ENCODE results near the gene HSF4.

DNA sequence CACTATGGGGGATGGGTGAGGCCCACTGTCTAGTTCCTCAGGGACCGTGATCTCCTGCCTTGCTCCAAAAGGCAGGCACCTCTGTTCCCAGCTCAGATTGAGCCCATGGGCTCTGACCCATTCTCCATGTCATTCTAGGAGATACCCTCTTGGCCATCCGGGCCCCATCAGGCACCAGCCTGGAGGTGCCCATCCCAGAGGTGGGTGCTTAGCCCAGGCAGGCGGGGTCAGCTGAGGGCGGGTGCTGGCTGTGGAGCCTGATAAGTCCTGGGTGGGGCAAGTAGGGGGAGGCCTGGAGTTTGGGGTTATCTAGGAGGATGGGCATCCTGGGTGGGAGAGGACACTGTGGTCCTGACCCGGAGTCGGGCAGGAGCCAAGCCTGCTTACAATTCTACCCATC is 29.7 kb downstream of the HSF4 start:
- TF ChIP-seq, protein P1, sequence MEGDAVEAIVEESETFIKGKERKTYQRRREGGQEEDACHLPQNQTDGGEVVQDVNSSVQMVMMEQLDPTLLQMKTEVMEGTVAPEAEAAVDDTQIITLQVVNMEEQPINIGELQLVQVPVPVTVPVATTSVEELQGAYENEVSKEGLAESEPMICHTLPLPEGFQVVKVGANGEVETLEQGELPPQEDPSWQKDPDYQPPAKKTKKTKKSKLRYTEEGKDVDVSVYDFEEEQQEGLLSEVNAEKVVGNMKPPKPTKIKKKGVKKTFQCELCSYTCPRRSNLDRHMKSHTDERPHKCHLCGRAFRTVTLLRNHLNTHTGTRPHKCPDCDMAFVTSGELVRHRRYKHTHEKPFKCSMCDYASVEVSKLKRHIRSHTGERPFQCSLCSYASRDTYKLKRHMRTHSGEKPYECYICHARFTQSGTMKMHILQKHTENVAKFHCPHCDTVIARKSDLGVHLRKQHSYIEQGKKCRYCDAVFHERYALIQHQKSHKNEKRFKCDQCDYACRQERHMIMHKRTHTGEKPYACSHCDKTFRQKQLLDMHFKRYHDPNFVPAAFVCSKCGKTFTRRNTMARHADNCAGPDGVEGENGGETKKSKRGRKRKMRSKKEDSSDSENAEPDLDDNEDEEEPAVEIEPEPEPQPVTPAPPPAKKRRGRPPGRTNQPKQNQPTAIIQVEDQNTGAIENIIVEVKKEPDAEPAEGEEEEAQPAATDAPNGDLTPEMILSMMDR (IDR thresholded peaks at IDR 0.05; ENCODE audit: low read depth, low read length) = no peak
- TF ChIP-seq, protein P2, sequence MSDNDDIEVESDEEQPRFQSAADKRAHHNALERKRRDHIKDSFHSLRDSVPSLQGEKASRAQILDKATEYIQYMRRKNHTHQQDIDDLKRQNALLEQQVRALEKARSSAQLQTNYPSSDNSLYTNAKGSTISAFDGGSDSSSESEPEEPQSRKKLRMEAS (IDR thresholded peaks at IDR 0.05; ENCODE audit: low read depth, low read length) = no peak
